Spinal cord (tissue), 10 donors: ENCODE measurements around the gene LAMA1. TPM values are rescaled to one million over a fixed set of nuclear protein-coding genes. Genes with fewer than 3 reads are reported as not detected.

Source experiments
- DNase-seq, 6 donors: peaks; one replicate each; pipeline versions ENCODE4 v3.0.0 to v3.0.0-alpha.2; 2013 to 2015; ENCODE audit warnings: low spot score in 6 of 6, low read depth in 4 of 6
- H3K27ac ChIP-seq: one replicate; pipeline ENCODE4 v1.5.1; 2013; ENCODE audit warnings: low read depth, low read length, control low read depth
- H3K27me3 ChIP-seq: one replicate; pipeline ENCODE4 v1.6.1; 2013; ENCODE audit warnings: low read length; ENCODE audit not compliant: control insufficient read depth, insufficient read depth
- H3K36me3 ChIP-seq: one replicate; pipeline ENCODE4 v1.6.1; 2013; ENCODE audit warnings: low read length; ENCODE audit not compliant: control insufficient read depth, insufficient read depth
- H3K4me1 ChIP-seq: one replicate; pipeline ENCODE4 v1.6.1; 2013; ENCODE audit warnings: low read length; ENCODE audit not compliant: control insufficient read depth, insufficient read depth
- H3K4me3 ChIP-seq: one replicate; pipeline ENCODE4 v1.5.1; 2013; ENCODE audit warnings: low read depth, low read length, control low read depth
- H3K9me3 ChIP-seq: one replicate; pipeline ENCODE4 v1.6.1; 2013; ENCODE audit warnings: low read length; ENCODE audit not compliant: control insufficient read depth, insufficient read depth
- WGBS: methylation state at CpG from one replicate; pipeline ENCODE4 v1.1.5; 2013; ENCODE audit warnings: missing lambda C conversion rate; ENCODE audit not compliant: insufficient coverage; 5-methylcytosine and 5-hydroxymethylcytosine counted together
- long read RNA-seq, 4 donors: transcript quantifications; one replicate each; lab custom pipeline, GENCODE V29; 2026
- polyA plus RNA-seq, 2 donors: library from polyadenylated mRNA; unstranded; fragments of 120-200 nt; gene quantifications; one replicate each; pipeline ENCODE4 v1.2.1, GENCODE V29; 2013; ENCODE audit not compliant: insufficient read length in 2 of 2
- total RNA-seq, 2 donors: library from RNA; depleted of rRNA in 1 of 2; stranded (reverse); fragments of 120-200 nt in 1 of 2; fragments of >200 nt in 1 of 2; gene quantifications; one replicate each; pipeline versions ENCODE4 v1.2.3 to v1.2.4, GENCODE V29; 2013 to 2014
- donor health status: healthy.

The LAMA1 gene, protein sequence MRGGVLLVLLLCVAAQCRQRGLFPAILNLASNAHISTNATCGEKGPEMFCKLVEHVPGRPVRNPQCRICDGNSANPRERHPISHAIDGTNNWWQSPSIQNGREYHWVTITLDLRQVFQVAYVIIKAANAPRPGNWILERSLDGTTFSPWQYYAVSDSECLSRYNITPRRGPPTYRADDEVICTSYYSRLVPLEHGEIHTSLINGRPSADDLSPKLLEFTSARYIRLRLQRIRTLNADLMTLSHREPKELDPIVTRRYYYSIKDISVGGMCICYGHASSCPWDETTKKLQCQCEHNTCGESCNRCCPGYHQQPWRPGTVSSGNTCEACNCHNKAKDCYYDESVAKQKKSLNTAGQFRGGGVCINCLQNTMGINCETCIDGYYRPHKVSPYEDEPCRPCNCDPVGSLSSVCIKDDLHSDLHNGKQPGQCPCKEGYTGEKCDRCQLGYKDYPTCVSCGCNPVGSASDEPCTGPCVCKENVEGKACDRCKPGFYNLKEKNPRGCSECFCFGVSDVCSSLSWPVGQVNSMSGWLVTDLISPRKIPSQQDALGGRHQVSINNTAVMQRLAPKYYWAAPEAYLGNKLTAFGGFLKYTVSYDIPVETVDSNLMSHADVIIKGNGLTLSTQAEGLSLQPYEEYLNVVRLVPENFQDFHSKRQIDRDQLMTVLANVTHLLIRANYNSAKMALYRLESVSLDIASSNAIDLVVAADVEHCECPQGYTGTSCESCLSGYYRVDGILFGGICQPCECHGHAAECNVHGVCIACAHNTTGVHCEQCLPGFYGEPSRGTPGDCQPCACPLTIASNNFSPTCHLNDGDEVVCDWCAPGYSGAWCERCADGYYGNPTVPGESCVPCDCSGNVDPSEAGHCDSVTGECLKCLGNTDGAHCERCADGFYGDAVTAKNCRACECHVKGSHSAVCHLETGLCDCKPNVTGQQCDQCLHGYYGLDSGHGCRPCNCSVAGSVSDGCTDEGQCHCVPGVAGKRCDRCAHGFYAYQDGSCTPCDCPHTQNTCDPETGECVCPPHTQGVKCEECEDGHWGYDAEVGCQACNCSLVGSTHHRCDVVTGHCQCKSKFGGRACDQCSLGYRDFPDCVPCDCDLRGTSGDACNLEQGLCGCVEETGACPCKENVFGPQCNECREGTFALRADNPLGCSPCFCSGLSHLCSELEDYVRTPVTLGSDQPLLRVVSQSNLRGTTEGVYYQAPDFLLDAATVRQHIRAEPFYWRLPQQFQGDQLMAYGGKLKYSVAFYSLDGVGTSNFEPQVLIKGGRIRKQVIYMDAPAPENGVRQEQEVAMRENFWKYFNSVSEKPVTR (N-terminal part only)
- total RNA-seq (10 to 100 TPM; 31.6 to 38.2 TPM), polyA plus RNA-seq (10 to 100 TPM; 55.2 to 55.6 TPM)
- long read RNA-seq, donor 1, partial matches to known transcripts, result 0 of 1 reads
- long read RNA-seq, donor 1, other reads (novel, unspliced or antisense), result 0 of 1 reads
- long read RNA-seq, donor 2, result 0 reads
- long read RNA-seq, donor 3, full-length matches to known transcripts, result 1 of 1 reads
- long read RNA-seq, donor 3, partial matches to known transcripts, result 0 of 1 reads
- long read RNA-seq, donor 3, other reads (novel, unspliced or antisense), result 0 of 1 reads
- long read RNA-seq, donor 4, result 0 reads

DNA sequence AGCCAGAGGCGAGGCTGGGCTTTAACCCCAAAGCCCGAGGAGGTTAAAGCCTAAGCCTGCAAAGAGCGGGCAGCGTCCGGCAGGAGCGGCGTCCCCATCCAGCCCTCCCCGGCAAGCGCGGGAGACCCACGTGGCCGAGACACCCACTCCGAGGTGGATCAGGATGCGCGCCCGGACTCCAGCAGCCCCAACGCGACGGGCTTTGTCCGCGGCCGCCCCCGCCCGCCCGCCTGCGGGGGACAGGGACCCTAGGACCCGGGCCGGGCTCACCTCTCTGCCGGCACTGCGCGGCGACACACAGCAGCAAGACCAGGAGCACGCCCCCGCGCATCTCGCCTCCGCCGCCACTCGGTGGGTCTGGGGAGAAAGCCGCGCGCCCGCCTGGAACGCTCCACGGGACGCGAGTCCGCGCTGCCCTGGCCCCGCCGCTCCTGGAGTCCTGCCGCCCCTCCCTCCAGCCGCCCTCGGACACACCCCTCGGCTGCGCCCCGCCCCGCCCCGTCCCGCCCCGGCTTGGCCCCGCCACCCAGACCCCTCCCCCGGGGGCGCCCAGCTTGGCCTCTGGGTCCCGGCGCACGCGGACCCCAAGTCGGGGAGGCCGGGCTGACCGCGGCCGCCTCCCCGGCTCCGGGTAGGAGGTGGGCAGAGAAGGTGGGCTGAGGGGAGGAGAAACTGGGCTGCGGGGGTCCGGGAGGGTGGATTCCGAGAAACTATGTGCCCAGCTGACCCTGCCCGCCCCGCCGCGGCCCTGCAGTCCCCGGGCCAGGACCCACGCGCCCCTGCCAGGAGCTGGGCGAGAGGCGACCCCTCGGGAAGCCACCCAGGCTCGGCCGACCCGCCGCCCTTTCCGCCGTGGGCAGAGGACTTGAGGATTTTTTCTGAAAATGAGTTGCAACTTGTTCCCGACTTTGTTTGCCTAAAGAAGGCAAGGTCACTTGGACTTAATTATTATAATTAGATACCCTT is at the start of gene LAMA1:
LAMA1 (minus strand) TSS at position 408 of the 966 bp plus-strand sequence; CDS start at position 331, 77 bp downstream.
- no peaks in the 10 kb centered on the region for H3K9me3 ChIP-seq
- no peaks in the 10 kb centered on the region for H3K36me3 ChIP-seq
- H3K4me3 ChIP-seq, result peak within 1 kb of the TSS; percentile 74
- peaks cover 18% of the 10 kb centered on the region for H3K4me1 ChIP-seq
- H3K27me3 ChIP-seq, result peaks cover 2% of the 10 kb centered on the region
- peak within 1 kb of the TSS; percentile 33 for H3K27ac ChIP-seq
- DNase-seq, result peak in 2 of 6 donors; percentile 75 to 79
- 1% methylated on average over 80 of the region's 95 CpGs for WGBS

DNA sequence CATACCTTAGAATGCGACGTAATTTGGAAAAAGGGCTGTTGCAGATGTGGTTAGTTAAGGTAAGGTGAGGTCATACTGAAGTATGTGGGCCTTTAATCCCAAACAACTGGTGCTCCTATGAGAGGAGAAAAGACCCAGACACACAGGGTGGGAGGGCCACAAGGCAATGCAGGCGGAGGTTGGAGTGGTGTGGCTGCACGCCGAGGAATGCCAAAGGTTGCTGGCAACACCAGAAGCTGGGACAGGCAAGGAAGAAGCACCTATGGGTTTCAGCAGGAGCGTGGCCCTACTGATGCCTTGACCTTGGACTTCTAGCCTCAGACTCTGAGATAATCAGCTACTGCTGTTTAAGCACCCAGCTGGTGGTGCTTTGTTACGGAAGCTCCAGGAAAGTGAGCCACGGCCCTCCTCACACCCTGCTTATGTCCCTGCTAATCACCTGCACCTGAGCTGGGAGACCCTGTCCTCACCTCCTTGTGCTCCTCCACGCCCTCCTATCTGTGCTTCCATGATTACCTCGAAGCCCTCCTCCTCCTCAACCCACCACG is 48.3 kb upstream of the LAMA1 start:
- H3K9me3 ChIP-seq, result no peaks in the 10 kb centered on the region
- WGBS, result 84% methylated on average over 9 of the region's 11 CpGs

DNA sequence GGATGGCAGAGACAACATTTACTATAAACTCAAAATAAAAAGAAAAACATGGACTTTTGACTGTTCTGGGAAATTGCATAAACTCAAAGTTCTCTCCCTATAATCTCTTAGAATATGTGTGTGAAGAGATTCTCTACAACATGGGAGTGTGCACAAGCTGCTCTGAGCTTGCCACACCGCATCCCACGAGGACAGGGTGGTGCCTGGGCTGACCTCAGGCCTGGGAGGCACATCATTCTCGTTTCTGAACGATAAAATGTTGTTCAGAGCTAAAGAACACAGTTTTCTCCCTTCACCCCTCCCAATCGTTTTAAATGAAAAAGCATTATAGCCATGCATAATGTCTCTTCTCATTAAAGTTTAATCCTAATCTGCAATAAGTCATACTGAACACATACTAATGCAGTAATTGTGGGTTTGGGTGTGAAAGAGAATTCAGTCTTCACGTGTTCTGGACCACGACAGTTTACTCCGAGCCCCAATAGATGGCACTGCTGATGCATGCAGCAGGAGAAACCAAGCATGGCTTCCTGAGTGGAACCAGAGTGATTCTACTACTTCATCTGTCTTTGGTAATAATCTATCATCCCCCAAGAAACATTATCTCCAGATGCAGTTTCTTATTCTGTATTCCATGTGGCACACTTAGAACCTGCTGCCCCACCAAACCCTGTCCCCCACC is 46.9 kb upstream of the LAMA1 start:
- Histone ChIP-seq H3K9me3 (no peaks in the 10 kb centered on the region), H3K27ac (no peak overlapping the region), H3K4me1 (peaks cover 1% of the 10 kb centered on the region), H3K4me3 (no peak overlapping the region), H3K36me3 (no peaks in the 10 kb centered on the region), H3K27me3 (no peaks in the 10 kb centered on the region)
- WGBS, result 64% methylated on average over 6 of the region's 8 CpGs
- peak in 3 of 6 donors; percentile 39 to 90 (median 66) for DNase-seq

More for the DNA sequence above, 48.3 kb upstream of the LAMA1 start:
- Histone ChIP-seq H3K27me3 (no peaks in the 10 kb centered on the region), H3K36me3 (peaks cover 2% of the 10 kb centered on the region), H3K4me1 (peaks cover 9% of the 10 kb centered on the region), H3K27ac (no peak overlapping the region), H3K4me3 (no peak overlapping the region)
- DNase-seq, result no peak

DNA sequence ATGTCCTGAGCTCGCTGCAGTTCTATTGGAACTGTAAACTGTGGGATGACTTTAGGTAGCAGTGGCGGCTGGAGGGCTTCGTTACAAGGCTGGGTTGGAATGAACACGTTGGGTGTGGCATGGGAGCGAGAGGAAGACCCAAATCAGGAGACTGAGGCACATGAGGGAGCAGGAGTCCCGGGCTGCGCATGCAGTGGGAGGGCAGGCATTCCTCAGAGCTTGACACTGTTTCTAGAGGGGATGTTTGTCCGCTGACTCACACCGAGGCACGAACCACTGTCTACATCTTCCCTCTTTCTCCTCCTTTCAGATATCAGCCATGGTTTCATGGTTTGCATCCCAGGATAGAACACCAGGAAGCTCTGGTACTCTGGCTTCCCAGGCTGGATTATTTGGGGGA is 40.6 kb upstream of the LAMA1 start:
- Histone ChIP-seq H3K27me3 (no peaks in the 10 kb centered on the region), H3K4me3 (no peak overlapping the region), H3K4me1 (no peaks in the 10 kb centered on the region), H3K36me3 (no peaks in the 10 kb centered on the region), H3K27ac (no peak overlapping the region), H3K9me3 (no peaks in the 10 kb centered on the region)
- WGBS, result 87% methylated on average over 7 of the region's 10 CpGs
- DNase-seq, result no peak

DNA sequence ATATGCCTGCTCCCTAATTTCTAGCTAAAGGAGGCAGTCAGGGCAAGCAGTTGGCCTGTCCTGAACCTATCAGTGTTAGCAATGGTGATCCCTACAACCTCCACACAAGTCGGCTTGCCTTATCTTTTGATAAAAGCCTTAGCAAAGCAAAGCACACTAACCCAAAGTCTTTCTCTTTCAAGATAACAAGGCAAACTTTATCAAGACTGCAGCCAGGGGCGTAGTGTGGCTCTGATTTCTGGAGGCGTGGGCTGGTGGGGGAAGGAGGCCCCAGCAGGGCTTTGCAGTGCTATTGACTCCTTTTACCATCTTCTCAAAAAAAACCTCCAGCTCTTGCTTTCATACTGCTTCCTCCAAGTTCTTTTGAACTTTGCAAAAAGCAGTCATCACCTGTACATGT is 40.2 kb upstream of the LAMA1 start:
- no peak overlapping the region for H3K27ac ChIP-seq
- DNase-seq, result no peak
- H3K4me3 ChIP-seq, result no peak overlapping the region
- no peaks in the 10 kb centered on the region for H3K27me3 ChIP-seq
- no peaks in the 10 kb centered on the region for H3K36me3 ChIP-seq
- H3K9me3 ChIP-seq, result no peaks in the 10 kb centered on the region
- no CpG with 5 or more reads among the region's 3 CpGs for WGBS
- no peaks in the 10 kb centered on the region for H3K4me1 ChIP-seq

DNA sequence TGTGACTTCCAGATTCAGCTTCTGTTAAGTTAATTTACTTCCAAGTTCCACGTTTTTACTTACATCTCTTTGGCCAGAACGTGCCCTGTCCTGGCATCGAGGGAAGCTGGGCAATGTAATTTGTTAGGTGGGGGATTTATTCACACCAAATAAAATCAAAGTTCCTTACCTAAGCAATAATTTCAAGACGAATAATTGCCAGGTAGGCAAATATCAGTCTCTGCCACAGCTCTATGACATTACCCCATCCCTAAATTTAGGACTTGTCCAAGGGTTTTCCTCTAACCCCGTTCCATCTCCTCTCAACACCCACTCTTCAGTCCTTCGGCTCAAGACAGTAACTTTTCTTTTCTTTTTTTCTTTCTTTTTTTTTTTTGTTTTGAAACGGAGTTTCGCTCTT is 38.3 kb upstream of the LAMA1 start:
- Histone ChIP-seq H3K36me3 (no peaks in the 10 kb centered on the region), H3K27ac (no peak overlapping the region), H3K4me3 (no peak overlapping the region), H3K27me3 (no peaks in the 10 kb centered on the region), H3K9me3 (no peaks in the 10 kb centered on the region), H3K4me1 (no peaks in the 10 kb centered on the region)
- WGBS, result 86% methylated on average over 4 of the region's 8 CpGs
- no peak for DNase-seq

DNA sequence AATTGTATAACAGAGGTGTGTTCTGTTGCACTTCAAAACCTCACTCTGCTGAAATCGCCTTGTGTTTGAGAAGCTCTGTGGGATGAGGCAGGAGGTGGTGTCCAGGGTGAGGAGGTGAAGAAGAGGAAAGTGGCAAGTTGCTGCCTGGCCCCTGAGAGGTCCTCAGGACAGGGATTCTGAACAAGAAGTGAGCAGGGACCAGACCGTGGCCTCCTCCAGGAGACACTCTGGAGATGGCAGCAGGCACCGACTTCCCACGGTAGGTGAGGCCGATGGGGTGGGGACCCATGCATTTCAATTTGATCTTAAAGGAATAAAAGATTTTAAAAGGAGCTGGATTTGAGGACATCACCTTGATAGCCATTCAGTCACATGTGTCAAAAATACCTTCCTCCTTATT is 37.5 kb upstream of the LAMA1 start:
- H3K36me3 ChIP-seq, result no peaks in the 10 kb centered on the region
- WGBS, result 95% methylated on average over 5 of the region's 5 CpGs
- H3K4me1 ChIP-seq, result no peaks in the 10 kb centered on the region
- no peak for DNase-seq
- no peak overlapping the region for H3K27ac ChIP-seq
- H3K9me3 ChIP-seq, result no peaks in the 10 kb centered on the region
- no peaks in the 10 kb centered on the region for H3K27me3 ChIP-seq
- no peak overlapping the region for H3K4me3 ChIP-seq

DNA sequence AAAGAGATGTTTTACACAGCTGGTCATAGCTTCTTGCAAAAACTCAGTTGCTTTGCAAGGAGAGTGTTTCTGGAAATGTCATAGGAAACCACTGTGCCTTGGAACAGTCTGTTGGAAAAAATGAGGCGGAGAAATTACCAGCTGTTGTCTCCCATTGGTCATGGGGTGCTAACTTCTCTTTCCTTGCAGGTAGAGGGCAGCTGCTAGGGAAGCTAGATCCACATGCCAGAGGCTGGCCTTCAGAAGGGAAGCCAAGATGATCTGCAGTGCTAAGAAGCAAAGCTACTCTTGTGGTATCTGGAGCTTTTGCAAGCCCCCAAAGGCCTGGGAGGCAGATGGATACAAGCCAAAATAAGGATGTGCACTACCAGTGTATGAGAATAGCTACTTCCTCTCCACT is 34.8 kb upstream of the LAMA1 start:
- H3K9me3 ChIP-seq, result no peaks in the 10 kb centered on the region
- no peaks in the 10 kb centered on the region for H3K27me3 ChIP-seq
- no peak overlapping the region for H3K4me3 ChIP-seq
- H3K27ac ChIP-seq, result no peak overlapping the region
- H3K4me1 ChIP-seq, result no peaks in the 10 kb centered on the region
- DNase-seq, result peak in 1 of 6 donors; percentile 28
- WGBS, result 70% methylated on average over 1 of the region's 1 CpG
- H3K36me3 ChIP-seq, result no peaks in the 10 kb centered on the region
